Non-pigmented ciliary epithelial cell (primary cell): ENCODE results near the gene BCL7A.
"Not testable (repeated sequence)": the region's sequence is repeated elsewhere in the genome, so short reads cannot be mapped to it uniquely, and the experiment has no call there.

Source experiments
- DNase-seq: peaks from one replicate; pipeline ENCODE4 v3.0.0-alpha.2; 2010; ENCODE audit warnings: low read depth

The BCL7A gene

DNA sequence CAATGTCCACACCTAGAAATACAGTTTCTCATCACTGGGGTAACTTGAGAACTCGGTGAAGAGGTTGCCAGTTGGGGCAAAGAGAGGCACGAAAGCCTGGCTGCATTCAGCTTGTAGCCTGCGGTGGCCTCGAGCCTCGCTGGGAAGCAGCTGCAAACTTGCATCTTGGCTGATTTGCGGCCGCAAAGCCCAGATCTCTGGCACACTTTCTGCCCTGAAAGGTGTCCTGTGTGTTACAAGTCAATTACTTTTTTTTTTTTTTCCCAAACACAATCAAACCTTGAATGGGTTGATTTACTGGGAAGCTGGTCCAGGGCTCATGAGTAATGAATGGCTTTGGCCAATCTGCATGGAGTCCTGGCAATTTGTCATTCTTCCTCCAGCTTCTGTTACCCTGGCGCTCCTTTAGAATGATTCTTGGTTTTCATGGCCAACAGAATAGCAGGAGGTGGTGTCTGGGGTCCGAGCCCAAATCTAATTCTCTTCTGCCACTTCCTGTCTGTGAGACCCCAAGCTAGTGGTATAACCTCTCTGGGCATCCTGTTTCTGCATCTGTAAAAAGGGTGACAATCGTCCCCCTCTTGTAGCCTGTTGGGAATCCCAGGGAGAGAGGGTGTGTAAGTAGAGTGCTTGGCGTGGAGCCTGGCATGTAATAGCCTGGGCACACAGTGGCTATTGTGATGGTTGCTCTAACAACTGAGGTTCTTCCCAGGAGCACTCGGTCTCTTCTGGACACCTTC, 6.7 kb downstream of the BCL7A start:
- no peak for DNase-seq

DNA sequence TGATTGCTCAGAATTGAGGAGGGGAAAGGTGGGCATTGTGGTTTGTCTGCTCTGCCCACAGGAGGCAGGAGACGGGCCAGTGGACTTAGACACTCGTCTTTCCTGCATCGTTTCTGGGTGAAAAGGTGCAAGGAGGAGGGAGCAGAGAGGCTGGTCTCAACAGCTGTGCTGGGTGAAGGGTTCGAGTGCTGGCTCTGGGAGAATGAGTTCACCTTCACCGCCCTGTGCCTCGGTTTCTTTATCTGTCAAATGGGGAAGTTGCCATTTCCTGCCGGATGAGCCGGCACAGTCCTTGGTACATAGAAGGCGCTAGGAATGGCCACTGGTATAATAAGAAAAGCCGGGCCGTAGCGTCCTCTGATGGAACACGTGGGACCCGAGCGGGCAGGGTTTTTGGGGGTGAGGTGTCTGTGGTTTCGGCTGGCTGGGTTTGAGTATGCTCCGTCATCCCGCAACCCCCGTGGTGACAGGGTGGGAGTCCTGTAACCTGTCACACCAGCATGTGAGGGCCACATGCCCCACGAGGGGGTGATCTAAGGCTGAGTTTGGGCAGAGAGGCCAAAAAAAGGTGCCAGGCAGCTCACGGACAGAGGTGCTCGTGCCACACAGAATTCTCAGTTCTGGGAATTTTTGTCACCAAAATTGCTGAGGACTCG, 7.3 kb downstream of the BCL7A start:
- DNase-seq, result no peak

DNA sequence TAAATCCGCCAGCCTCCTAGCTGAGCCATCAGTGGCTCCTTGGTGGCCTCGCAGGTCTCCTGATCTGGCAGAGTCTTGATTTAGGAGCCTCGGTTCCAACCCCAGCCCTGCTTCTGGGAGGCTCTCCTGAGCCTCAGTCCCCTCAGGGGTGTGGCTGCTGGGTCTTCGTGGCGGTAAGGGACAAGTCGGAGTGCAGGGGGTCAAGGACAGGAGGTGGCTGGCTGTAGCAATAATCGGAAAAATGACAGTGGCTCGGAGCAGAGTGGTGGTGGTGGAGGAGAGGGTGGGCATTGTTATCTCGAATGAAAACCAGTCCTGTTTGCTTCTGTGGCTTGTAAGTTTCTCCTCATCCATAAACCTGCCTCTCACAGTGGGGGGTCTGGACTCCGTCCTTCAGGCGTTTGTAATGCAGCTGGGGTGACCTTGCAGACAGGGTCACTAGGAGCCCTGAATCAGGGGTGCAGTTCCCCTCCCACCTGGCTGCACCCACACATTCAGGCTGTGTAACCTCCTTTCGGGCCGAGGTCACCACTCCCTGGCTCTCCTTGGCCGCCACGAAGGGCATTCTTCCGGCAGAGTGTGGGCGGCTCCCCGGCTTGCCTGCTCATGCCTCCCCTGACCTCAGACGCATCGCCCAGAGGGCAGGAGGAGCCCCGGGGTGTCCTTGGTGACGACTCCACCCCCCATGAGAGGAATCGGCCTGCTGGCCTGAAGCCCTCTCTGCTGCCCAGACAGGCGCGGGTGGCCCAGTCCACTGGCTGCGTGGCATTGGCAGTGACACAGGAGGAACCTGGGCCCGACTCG, 8.1 kb downstream of the BCL7A start:
- DNase-seq, result no peak

DNA sequence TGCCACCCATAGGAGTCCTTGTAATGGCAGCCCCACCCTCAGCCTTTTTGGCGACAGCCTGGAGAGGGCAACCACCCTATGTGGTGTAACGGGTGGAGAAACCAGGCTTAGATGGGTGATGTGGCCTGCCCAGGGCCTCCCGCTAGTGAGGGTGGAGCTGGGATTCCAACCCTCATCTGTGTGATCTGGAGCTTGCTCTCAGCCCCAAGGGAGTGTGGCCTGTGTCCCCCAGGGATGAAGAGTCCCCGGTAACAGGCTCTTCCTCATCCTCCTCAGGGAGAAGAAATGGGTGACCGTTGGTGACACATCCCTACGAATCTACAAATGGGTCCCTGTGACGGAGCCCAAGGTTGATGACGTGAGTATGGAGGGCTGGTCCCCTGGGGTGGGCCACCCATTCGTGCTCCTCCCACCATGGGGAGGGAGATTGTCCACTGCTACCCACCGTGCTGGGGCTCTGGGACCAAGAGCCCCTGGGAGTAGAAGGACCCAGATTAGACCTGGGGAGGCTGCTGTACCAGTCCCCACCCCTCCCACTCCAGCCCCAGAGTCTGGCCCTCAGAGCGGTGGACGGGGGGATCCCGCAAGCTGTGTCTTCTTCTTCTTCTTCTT, 8.8 kb downstream of the BCL7A start:
- DNase-seq, result no peak

DNA sequence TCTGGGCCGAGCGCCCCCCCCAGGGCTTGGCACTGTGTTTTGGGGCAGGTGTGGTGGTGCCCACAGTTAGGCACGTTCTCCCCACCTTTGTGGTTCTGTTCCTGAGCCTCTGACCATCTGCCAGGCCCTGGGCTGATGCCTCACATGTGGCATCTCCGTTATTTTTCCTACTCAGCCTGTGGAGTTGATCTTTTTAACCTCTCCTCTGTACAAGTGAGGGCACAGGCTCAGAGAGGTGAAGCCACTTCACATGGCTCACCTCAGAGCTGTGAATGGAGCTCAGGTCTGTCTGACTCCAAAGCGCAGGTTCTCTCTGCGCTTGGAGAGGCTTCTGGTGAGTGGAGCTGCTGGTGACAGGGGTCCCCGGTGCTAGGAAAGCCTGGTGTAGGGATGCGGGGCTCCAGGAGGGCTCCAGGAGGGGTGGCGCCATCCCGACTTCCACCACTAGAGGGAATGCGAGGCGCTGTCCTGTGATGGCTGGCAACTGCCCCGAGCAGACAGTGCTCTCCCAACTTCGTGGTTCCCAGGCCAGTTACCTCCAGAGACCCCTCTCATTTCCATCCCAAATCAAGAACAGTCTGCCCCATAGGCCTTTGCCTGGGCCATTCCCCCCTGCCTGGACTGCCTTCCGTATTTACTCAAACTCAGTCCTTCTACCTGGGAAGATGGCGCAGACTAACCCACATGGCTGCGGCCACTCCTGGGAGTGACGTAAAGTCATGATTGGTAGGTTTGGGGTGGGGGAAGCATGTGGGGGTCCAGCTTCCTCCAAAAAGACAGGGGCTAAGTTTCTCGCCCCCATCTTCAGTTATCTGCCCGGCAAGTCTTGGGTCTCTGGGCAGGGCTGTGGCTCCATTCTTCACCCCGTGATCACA, 9.9 kb downstream of the BCL7A start:
- no peak for DNase-seq

DNA sequence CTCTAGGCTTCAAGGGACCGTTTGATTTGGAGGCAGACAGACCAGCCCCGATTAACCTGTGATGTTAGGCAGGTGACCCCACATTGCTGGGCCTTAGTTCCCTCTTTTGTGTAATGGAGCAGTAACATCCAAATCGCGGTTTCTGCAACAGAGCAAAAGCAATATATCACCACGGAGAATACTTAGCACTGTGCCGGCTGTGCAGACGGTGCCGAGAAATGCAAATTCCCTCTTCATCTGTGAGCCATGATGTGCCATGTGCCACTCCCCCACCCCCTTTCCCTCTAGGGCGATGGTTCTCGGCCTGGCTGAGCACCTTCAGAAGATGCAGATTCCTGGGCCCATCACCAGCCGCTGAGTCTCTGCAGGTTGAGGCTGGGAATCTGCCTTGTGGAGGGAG, 10.9 kb downstream of the BCL7A start:
- no peak for DNase-seq

DNA sequence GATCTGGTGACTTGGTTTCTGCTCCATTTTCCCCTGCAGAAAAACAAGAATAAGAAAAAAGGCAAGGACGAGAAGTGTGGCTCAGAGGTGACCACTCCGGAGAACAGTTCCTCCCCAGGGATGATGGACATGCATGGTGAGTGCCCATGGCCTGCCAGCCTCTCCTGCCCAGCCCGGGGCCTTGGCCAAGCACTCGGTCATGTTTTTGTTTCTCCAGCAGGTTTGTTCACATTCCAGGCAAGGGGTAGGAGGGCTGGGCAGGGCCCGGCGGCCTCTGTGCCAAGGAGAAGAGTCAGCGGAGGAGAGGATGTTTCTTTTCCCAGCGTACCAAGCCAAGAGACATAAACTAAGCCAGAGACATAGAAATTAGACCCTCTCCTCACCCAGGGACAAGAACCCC, 13.6 kb downstream of the BCL7A start:
- DNase-seq, result no peak

DNA sequence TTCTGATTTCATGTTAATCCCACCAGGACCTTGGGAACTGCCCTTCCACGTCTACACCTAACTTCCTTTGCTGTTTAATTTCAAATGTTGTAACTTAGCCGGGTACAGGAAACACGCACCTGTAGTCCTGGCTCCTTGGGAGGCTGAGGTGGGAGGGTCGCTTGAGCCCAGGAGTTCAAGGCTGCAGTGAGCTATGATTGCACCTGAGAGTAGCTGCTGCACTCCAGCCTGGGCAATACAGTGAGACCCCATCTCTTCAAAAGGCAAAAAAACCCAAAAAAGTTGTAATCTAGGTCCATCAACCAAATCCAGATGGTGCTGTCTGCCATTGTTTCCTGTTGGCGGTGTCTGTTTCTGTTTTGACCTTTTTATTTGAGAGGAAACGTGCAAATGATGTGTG, 14.5 kb downstream of the BCL7A start:
- DNase-seq, result no peak

DNA sequence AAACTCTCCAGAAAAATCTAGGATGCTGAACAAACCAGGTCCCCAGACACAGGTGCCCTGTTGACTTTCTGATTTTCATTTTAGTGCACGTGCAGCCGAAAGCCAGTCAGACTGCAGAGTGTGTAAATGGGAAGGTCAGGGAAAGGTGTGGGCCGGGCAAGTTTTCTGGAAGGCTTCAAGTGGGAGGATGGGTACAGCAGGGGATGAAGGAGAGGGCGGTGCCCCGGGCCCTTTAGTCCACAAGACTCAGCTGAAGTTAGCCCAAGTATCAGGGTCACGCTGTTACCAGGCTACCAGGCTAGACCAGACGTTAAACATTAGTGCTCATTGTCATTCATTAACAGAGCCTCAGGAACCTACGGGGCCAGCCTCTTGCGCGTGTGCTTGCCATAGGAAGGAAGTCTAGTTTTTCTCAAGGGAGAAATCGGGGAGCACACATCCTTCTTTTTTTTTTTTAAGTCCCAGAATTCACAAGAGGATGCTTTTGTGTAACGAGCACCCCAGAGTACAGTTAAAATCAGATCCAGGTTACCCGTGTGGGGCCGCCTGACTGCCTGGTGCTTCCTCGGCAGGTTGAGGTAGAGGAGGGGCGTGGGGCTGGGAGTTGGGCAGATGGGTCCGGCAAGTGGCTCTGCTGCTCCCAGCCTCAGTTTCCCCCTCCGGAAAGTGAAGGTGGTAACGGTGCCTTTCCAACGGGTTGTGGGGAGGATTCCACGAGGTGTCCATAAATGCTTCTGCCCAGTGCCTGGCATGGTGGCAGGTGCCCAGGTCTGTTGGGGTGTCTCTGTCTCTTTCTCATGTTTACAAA, 19.1 kb downstream of the BCL7A start:
- DNase-seq, result no peak

DNA sequence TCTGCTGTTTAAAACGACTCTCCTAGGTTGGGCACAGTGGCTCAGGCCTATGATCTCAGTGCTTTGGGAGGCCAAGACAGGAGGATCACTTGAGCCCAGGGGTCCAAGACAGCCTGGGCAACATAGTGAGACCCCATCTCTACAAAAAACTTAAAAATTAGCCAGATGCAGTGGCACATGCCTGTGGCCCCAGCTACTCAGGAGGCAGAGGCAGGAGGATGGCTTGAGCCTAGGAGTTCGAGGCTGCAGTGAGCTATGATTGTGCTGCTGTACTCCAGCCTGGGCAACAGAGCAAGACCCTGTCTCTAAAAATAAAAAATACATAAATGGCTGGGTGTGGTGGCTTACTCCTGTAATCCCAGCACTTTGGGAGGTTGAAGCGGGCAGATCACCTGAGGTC, 19.8 kb downstream of the BCL7A start:
- not testable (repeated sequence) for DNase-seq

DNA sequence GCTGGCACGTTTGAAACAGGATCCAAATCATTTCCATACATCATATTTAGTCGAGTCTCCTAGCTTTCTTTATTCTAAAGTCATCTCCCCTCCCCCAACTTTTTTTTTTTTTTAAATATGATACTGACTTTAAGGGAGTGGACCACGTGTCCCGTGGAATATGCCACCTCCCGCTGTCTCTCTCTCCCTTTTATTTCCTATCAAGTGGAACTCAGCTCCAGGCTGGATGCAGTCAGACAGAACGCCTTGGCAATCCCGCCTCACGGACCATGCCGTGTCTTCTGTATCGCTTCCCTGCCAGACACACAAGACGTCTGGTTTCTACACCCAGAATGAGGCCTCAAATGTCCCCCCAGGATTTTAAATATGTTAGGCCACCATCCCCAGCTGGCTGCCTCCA, 21.2 kb downstream of the BCL7A start:
- DNase-seq, result no peak

DNA sequence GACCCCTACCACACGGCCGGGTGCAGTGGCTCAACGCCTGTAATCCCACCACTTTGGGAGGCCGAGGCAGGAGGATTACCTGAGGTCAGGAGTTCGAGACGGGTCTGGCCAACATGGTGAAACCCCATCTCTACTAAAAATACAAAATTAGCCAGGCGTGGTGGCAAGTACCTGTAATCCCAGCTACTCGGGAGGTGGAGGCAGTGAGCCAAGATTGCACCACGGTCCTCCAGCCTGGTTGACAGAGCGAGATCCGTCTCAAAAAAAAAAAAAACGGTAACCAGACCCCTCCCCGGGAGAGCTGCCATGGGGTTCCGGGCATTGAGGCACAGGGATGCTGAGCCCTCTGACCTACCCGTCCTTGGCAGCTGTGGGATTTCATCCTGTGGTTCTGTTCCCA, 21.8 kb downstream of the BCL7A start:
- DNase-seq, result no peak

DNA sequence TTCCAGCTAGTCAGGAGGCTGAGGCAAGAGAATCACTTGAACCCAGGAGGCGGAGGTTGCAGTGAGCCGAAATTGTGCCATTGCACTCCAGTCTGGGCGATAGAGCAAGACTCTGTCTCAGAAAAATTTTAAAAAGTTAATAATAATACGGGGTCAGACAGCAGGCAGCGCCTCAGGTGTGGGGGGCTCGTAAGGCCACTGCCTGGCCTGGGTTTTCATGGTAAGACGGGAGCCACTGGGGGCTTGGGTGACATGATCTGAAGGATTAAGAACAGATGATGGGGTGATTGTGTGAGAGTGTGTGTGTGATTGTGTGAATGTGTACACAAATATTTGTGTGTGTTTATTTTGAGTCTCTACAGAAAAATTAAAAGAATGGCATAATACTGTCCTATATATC, 23.6 kb downstream of the BCL7A start:
- DNase-seq, result no peak

DNA sequence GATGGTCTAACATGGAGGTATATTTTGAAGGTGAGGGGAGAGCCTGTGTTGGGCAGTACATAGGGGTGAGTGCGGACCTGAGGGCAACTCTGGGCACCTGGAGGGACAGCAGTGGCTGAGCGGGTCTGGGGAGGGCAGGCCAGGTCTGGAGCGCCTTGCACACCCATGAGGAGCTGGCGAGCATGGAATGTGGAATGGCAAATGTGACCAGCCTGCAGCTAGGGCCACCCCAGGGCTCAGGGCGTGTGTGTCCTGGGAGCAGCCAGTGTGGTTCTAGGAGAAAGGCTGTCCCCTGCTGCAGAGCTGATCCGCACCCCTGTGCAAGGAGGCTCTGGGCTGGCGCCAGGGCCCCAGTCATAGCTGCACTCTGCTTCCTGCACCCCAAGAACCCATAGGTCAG, 24.5 kb downstream of the BCL7A start:
- no peak for DNase-seq

DNA sequence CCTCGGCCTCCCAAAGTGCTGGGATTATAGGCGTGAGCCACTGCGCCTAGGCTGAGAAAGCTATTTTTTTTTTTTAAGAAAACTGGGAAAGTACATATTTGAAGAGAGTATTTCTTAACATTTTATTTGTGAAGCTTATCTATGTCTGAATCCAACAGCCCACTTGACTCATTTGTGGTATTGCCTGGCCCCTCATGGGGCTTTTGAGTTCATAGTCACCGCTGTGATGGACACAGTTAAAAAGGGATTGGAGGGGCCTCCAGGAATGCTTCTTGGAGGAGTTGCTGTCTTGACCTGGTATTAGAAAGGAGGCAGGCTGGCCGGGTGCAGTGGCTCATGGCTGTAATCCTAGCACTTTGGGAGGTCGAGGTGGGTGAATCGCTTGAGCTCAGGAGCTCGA, 26.5 kb downstream of the BCL7A start:
- DNase-seq, result no peak

DNA sequence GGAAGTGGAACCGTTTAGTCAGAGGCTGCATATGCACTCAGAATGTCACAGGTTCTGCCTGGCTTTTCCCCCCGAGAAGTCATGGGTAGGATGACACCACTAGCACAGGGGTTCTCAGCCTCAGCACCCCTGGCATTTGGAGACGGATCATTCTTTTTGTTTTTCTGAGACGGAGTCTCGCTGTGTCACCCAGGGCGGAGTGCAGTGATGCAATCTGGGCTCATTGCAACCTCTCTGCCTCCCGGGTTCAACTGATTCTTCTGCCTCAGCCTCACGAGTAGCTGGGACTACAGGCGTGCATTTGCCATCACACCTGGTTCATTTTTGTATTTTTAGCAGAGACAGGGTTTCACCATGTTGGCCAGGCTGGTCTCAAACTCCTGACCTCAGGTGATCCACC, 28.1 kb downstream of the BCL7A start:
- no peak for DNase-seq

DNA sequence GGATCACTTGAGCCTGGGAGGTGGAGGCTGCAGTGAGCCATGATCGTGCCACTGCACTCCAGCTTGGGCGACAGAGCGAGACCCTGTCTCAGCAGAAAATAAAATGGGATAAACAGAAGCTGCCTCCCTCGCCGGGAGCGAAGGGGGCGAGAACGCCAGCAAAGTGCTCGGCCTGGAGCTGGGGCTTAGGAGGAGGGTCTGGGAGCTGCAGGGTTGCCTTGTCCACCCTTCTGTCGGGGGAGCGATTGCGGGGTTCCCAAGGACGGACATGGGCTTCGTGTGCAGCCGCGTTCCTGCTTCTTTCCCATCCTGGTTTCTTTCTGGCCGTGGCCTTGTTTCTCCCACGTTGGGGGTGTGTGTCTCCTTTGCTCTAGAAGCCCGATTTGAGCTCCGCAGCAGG, 29.0 kb downstream of the BCL7A start:
- DNase-seq, result no peak

DNA sequence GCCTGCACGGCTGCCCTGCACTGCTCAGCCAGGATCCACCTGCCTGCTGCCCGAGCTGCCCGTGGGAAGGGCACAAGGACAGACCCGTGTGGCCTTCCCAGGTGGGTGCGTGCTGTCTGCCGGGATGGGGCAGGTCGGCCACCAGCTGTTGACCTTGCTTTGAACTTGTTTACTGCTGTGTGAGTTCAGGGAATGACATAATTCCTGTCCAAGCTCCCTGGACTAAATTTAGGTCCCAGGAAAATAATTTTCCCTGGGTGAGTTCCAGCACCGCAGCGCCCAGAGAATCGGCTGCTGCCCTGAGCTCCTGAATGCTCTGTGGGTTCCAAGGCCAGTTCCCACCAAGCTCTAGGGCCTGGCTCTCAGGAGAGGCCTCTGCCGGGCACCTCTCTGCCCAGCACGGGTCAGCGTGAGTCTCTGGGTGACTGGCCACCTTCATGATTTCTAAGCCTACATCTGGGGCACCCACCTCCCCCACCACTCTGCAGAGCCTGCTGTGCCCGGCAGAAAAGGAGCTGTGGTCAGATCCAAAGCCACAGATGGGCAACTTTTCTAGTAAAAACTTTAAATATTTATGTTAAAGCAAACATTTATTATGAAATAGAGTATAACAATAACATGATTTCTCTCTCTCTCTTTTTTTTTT, 29.7 kb downstream of the BCL7A start:
- no peak for DNase-seq

DNA sequence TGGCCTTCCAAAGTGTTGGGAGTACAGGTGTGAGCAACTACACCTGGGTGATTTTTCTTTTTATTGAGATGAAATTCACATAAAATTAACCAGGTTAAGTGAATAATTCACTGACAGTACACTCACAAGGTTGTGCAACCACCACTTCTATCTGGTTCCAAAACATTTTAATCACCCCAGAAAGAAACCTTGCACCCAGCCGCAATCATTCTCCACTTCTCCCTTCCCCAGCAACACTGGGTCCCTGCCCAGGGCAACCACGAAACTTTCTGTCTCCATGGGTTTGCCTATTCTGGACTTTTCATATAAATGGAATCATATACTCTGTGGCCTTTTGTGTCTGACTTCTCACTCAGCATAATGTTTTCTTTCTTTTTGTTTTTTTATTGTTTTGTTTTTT, 30.6 kb downstream of the BCL7A start:
- no peak for DNase-seq

DNA sequence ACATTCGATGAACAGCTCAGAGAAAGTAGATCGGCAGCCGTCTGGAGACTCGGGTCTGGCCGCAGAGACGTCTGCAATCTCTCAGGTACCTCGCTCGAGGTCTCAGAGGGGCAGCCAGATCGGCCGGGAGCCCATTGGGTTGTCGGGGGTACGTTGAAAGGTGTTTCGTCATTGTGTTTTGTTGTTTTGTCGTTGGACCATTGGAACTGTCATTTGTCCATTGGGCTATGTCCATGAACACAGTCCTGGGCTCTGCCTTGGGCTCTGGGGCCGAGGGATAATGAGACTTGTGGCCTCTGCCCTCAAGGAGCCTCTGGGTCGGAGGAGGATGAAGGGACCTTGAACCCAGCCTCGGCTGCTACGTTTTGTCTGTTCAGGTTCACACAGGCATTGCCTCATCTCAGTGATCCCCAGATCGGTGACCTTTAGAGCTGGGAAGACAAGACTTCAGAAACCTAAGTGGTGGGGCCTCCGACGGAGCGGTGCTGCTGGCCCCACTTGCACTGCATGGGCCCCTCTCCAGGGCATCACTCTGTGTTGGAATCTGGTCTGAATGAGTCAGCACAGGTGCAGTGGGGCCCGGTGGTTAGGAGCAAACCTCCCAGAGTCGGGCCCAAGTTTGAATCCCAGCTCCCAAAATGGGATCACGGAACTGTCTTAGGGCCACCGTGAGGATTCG, 33.3 kb downstream of the BCL7A start:
- no peak for DNase-seq
